ENCODE measurements around the gene GTF3C1.

- no peak for TF ChIP-seq CTCF (IDR thresholded peaks at IDR 0.05; ENCODE audit: low read length)
- TF ChIP-seq EZH2 (optimal IDR thresholded peaks at IDR 0.05; ENCODE audit: low read depth, low read length): no peak
- no peak for TF ChIP-seq EZH2phosphoT487 (IDR thresholded peaks at IDR 0.05; ENCODE audit: low read length)
Observed at GRCh38 chr16:27462846-27463682, 86.6 kb downstream of the GTF3C1 start.

Data from MM.1S (cell line).